Effector memory CD8-positive, alpha-beta T cell (primary cell): ENCODE data around the gene GDA.

Experiments
- ATAC-seq: fragments of 150-1000 bp; cut with Tn5 transposase; replicated peaks from 2 replicates; pipeline ENCODE4 v1.10.0; 2021; ENCODE audit warnings: mild to moderate bottlenecking, moderate library complexity
- DNase-seq, 3 experiments: peaks; one replicate each; pipeline ENCODE4 v3.0.0; 2021
- H3K27ac Mint-ChIP-seq, 2 donors: one replicate each; pipeline ENCODE4 v1.8.0; 2022; ENCODE audit warnings: mild to moderate bottlenecking in 2 of 2, mixed read lengths in 2 of 2, moderate library complexity in 2 of 2
- H3K27me3 Mint-ChIP-seq, 2 donors: one replicate each; pipeline ENCODE4 v1.8.0; 2022; ENCODE audit warnings: mixed read lengths in 2 of 2
- H3K36me3 Mint-ChIP-seq: one replicate; pipeline ENCODE4 v1.8.0; 2022; ENCODE audit warnings: mild to moderate bottlenecking, moderate library complexity, mixed read lengths; ENCODE audit not compliant: insufficient read depth
- H3K4me1 Mint-ChIP-seq, 2 donors: one replicate each; pipeline ENCODE4 v1.8.0; 2022; ENCODE audit warnings: low read depth in 2 of 2, mixed read lengths in 2 of 2
- H3K4me3 Mint-ChIP-seq, 2 donors: one replicate each; pipeline ENCODE4 v1.8.0; 2022; ENCODE audit warnings: mild to moderate bottlenecking in 2 of 2, mixed read lengths in 2 of 2, moderate library complexity in 2 of 2
- H3K9me3 Mint-ChIP-seq, 2 donors: one replicate each; pipeline ENCODE4 v1.8.0; 2022; ENCODE audit warnings: mixed read lengths in 2 of 2

Gene GDA

GRCh38 chr9:72203205-72203803, 54.1 kb downstream of the GDA start:
- H3K27ac Mint-ChIP-seq, result no peak overlapping the region
- H3K27me3 Mint-ChIP-seq, result peaks cover 17 to 37% of the 10 kb centered on the region in 2 donors
- H3K9me3 Mint-ChIP-seq, result no peaks in the 10 kb centered on the region
- DNase-seq, result no peak
- no peak overlapping the region for H3K4me3 Mint-ChIP-seq
- peaks cover 0 to 2% of the 10 kb centered on the region in 2 donors for H3K4me1 Mint-ChIP-seq
- ATAC-seq, result no peak
- no peaks in the 10 kb centered on the region for H3K36me3 Mint-ChIP-seq

DNA sequence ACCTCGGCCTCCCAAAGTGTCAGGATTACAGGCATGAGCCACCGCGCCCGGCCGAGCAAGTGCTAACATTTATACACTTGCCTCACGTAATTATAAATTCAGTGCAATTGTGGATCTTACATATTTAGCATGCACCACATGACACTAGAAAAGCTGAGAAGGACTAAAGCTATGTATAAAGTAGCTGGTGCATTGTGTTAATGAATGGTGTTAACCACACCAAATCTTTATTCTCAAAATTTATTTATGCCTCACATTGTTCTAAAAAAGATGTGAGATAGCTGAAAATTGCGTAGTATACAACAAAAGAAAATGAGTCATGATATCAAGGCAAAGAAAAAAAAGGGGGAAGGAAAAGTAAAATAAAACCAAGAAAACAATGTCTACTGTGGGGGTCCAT, 54.8 kb downstream of the GDA start:
- H3K4me1 Mint-ChIP-seq, result peaks cover 0 to 2% of the 10 kb centered on the region in 2 donors
- peaks cover 19 to 40% of the 10 kb centered on the region in 2 donors for H3K27me3 Mint-ChIP-seq
- no peak overlapping the region for H3K27ac Mint-ChIP-seq
- H3K36me3 Mint-ChIP-seq, result no peaks in the 10 kb centered on the region
- H3K4me3 Mint-ChIP-seq, result no peak overlapping the region
- DNase-seq (no peak), ATAC-seq (no peak)
- H3K9me3 Mint-ChIP-seq, result no peaks in the 10 kb centered on the region

DNA sequence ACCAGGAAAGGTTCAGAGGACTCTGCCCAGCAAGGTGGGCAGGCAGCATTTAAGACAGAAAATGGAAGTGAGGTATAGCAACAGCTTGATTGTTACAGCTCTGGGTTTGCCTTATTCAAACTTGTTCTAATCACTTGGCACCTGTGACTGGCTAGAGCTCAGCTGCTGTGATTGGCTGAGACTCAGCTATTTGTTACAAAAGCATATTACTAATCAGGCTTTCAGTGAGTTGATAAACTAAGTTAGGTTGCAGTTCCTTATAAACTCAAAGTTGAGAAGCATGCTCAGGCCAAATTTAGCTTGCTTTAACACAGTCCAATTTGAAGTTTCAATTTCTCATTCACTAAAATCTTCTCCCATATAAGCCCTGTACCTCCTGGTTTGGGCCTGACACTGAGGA, 56.3 kb downstream of the GDA start:
- no peak overlapping the region for H3K4me3 Mint-ChIP-seq
- no peak for DNase-seq
- no peaks in the 10 kb centered on the region for H3K36me3 Mint-ChIP-seq
- ATAC-seq, result no peak
- H3K27ac Mint-ChIP-seq, result no peak overlapping the region
- no peaks in the 10 kb centered on the region for H3K9me3 Mint-ChIP-seq
- peaks cover 23 to 48% of the 10 kb centered on the region in 2 donors for H3K27me3 Mint-ChIP-seq
- peaks cover 0 to 2% of the 10 kb centered on the region in 2 donors for H3K4me1 Mint-ChIP-seq

DNA sequence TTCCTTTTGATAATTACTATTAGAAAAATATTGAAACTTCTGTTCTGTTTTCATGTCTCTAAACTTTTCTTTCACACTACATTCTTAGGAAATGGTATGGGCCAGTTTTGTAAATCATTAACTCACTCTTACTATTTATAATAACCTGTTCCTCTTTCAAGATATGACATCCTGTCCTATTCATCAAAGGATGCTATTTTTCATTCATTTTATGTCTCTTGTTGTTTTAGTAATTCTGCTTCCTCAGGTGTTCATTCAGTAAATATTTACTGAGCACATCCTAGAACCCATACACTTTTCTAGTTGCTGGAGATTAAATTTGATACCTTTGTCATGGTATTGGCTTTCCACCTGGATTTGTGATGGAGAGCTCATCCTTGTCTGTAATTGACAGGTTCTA, 58.0 kb downstream of the GDA start:
- Mint-ChIP-seq H3K9me3 (no peaks in the 10 kb centered on the region), H3K27me3 (peaks cover 30 to 42% of the 10 kb centered on the region in 2 donors), H3K4me3 (no peak overlapping the region), H3K4me1 (peaks cover 0 to 2% of the 10 kb centered on the region in 2 donors), H3K27ac (no peak overlapping the region), H3K36me3 (no peaks in the 10 kb centered on the region)
- DNase-seq, result no peak
- no peak for ATAC-seq

DNA sequence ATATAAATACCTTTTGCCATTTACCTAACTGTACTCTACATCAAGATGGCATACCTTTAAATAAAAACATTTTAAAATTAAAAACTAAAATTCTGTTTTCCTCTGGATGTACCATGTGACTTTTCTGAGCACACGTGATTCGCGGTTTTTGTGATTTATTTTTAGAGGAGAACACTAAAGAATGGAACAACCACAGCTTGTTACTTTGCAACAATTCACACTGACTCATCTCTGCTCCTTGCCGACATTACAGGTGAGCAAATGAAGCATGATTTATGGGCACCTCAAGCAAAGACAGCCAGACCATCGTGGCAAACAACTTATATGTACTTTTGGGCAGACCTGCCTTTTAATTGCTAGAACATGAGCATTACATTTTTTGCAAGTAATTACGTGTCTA, 61.3 kb downstream of the GDA start:
- ATAC-seq (no peak), DNase-seq (no peak)
- Mint-ChIP-seq H3K4me1 (no peaks in the 10 kb centered on the region), H3K27me3 (peaks cover 33 to 44% of the 10 kb centered on the region in 2 donors), H3K27ac (no peak overlapping the region), H3K36me3 (no peaks in the 10 kb centered on the region), H3K9me3 (no peaks in the 10 kb centered on the region), H3K4me3 (no peak overlapping the region)

DNA sequence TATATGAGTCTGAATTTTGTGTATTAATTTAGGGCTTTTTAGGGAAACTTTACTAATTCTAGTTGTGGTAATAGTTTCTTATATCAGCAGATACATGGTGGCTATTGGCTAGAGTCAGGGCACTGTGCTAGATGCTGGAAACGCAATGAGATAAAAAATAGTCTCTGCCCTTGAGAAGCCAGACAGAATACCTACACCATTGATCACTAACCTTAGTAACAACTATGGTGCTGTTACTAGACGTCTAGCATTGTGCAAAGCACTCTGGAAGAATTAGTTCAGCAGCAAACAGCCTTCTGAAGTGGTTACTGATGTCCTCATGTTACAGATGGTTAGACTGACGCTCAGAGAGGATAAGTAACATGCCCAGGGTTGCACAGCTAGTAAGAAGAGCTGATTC, 61.8 kb downstream of the GDA start:
- no peaks in the 10 kb centered on the region for H3K36me3 Mint-ChIP-seq
- DNase-seq, result no peak
- H3K27ac Mint-ChIP-seq, result no peak overlapping the region
- H3K27me3 Mint-ChIP-seq, result peaks cover 33 to 49% of the 10 kb centered on the region in 2 donors
- no peak for ATAC-seq
- no peaks in the 10 kb centered on the region for H3K4me1 Mint-ChIP-seq
- no peak overlapping the region for H3K4me3 Mint-ChIP-seq
- no peaks in the 10 kb centered on the region for H3K9me3 Mint-ChIP-seq

GRCh38 chr9:72213906-72214305, 64.7 kb downstream of the GDA start:
- Mint-ChIP-seq H3K36me3 (no peaks in the 10 kb centered on the region), H3K27me3 (peaks cover 27 to 43% of the 10 kb centered on the region in 2 donors), H3K4me3 (no peak overlapping the region), H3K9me3 (no peaks in the 10 kb centered on the region), H3K4me1 (no peaks in the 10 kb centered on the region), H3K27ac (no peak overlapping the region)
- DNase-seq (no peak), ATAC-seq (no peak)

DNA sequence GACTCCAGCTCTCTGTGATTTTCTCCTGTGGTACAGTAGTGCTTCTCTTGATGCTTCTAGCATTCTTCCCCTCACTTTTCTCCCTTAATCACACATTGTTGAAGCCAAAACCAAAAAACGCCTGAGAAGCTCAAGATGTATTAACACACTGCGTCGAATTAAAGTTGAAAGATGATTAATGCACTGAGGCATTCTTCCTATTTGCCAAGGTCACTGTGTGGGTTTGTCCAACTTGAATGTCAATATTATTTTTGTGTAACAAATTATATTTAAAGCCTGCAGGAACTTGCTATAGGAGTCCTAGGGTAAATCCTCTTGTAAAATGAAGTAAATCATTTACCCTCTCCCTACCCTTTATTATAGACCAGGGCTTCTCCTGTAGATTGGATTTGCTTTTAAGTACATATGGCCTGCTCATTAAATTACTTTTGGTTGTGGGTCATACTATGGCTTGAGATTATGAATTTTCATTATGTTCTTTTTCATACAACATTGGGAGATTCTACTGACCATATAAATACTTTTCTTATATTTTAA, 68.1 kb downstream of the GDA start:
- Mint-ChIP-seq H3K4me3 (no peak overlapping the region), H3K27ac (no peak overlapping the region), H3K27me3 (peaks cover 13 to 39% of the 10 kb centered on the region in 2 donors), H3K9me3 (no peaks in the 10 kb centered on the region), H3K4me1 (no peaks in the 10 kb centered on the region), H3K36me3 (no peaks in the 10 kb centered on the region)
- ATAC-seq, result no peak
- no peak for DNase-seq

DNA sequence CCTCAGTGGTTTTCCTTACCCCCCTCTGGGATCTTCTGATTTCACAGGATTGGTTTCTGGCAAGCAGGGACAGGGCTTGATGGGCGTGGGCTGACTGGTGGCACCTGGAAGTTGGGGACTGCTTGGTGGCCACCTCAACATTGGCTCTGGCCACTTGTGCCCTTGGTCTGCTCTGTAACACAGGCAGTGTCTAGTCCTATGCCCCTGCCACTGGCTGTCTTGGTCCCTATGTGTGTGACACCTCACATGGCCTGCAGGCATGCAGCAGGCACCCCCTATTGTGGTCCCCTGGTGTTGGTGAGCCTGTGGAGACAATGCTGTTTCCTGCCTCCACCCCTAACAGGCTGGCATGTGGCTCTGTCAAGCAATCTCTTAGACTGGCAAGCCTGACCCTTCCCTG, 71.3 kb downstream of the GDA start:
- Mint-ChIP-seq H3K27me3 (peaks cover 27 to 46% of the 10 kb centered on the region in 2 donors), H3K27ac (no peak overlapping the region), H3K4me1 (no peaks in the 10 kb centered on the region), H3K4me3 (no peak overlapping the region), H3K9me3 (no peaks in the 10 kb centered on the region), H3K36me3 (no peaks in the 10 kb centered on the region)
- no peak for DNase-seq
- ATAC-seq, result no peak

DNA sequence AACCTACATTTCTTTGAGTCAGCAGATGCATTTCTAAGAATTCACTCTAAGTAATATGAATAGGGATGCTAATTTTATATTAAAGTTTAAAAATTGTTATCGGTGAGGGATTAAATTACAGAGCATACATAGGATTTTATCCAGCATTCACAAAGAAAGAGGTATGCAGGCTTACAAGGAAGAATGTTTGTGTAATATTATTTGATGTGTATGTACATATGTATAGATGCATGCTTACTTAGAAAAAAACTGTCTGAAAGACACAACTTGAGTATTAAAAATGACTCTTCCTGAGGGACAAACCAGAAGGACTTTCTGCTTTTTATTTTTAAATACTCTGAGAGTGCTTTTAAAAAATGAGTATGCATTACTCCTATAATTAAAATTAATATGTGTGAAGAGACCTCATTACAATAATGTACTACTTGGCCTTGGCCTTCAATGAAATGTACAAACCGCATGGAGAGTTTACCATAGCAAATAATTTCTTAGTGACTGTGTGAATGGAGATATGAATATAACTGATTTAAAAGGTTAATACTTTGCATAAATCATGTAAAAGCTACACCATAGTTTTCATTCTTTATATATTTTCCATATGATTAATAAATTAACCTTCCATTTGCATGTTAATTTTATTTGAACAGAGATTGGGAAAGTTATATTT, 77.0 kb downstream of the GDA start:
- ATAC-seq, result no peak
- Mint-ChIP-seq H3K27me3 (peaks cover 33 to 48% of the 10 kb centered on the region in 2 donors), H3K4me3 (no peak overlapping the region)

DNA sequence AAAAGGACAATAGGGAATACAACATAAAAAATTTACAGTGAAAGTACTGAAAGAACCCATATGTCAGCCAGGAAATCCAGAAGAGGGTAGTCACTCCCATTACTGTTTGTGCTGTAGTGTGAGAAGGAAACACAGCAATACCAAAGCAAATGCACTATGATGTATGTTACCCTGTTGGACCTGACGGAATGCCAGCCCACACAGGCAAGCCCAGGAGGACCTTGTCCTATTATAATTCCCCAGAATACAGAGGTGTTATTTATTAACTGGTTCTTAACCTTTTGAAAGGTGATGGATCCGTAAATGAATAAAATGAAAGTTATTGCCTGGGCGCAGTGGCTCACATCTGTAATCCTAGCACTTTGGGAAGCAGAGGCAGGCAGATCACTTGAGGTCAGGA, 79.0 kb downstream of the GDA start:
- Mint-ChIP-seq H3K9me3 (no peaks in the 10 kb centered on the region), H3K4me3 (no peak overlapping the region), H3K27ac (no peak overlapping the region), H3K4me1 (no peaks in the 10 kb centered on the region), H3K27me3 (peaks cover 16 to 28% of the 10 kb centered on the region in 2 donors), H3K36me3 (no peaks in the 10 kb centered on the region)
- DNase-seq (no peak), ATAC-seq (no peak)

More for the DNA sequence above, 77.0 kb downstream of the GDA start:
- DNase-seq, result no peak
- Mint-ChIP-seq H3K4me1 (no peaks in the 10 kb centered on the region), H3K36me3 (no peaks in the 10 kb centered on the region), H3K27ac (no peak overlapping the region), H3K9me3 (no peaks in the 10 kb centered on the region)

GRCh38 chr9:72232778-72233177, 83.5 kb downstream of the GDA start:
- Mint-ChIP-seq H3K36me3 (no peaks in the 10 kb centered on the region), H3K4me1 (no peaks in the 10 kb centered on the region), H3K4me3 (no peak overlapping the region), H3K27me3 (peaks cover 2 to 12% of the 10 kb centered on the region in 2 donors), H3K9me3 (no peaks in the 10 kb centered on the region), H3K27ac (no peak overlapping the region)
- DNase-seq (no peak), ATAC-seq (no peak)

- no peak overlapping the region for H3K27ac Mint-ChIP-seq
- H3K36me3 Mint-ChIP-seq, result no peaks in the 10 kb centered on the region
- H3K4me3 Mint-ChIP-seq, result no peak overlapping the region
- peaks cover 35 to 44% of the 10 kb centered on the region in 2 donors for H3K27me3 Mint-ChIP-seq
- no peaks in the 10 kb centered on the region for H3K9me3 Mint-ChIP-seq
- ATAC-seq, result no peak
- no peak for DNase-seq
- no peaks in the 10 kb centered on the region for H3K4me1 Mint-ChIP-seq
Observed at GRCh38 chr9:72247549-72247948, 98.3 kb downstream of the GDA start.

- Mint-ChIP-seq H3K27me3 (peaks cover 36 to 52% of the 10 kb centered on the region in 2 donors), H3K9me3 (no peaks in the 10 kb centered on the region), H3K36me3 (no peaks in the 10 kb centered on the region), H3K27ac (no peak overlapping the region), H3K4me3 (no peak overlapping the region), H3K4me1 (no peaks in the 10 kb centered on the region)
- ATAC-seq, result no peak
- no peak for DNase-seq
Observed at GRCh38 chr9:72251589-72251988, 102.3 kb downstream of the GDA start.
